T-helper 2 cell treated with Interferon-gamma antibody and Interleukin-4, amounts not matched to agents 5 μg/mL and 100 μg/mL, for 36 hours (primary cell): ENCODE measurements around the gene PTPN14.

Experiments
- DNase-seq: peaks from one replicate; pipeline ENCODE4 v3.0.0; 2021; ENCODE audit warnings: low spot score
- H3K27ac Mint-ChIP-seq: one replicate; pipeline ENCODE4 v1.8.0; 2021; ENCODE audit warnings: mild to moderate bottlenecking, mixed read lengths
- H3K27me3 Mint-ChIP-seq: one replicate; pipeline ENCODE4 v1.8.0; 2021; ENCODE audit warnings: low read depth, mixed read lengths
- H3K36me3 Mint-ChIP-seq: one replicate; pipeline ENCODE4 v1.8.0; 2021; ENCODE audit warnings: low read depth, mixed read lengths
- H3K4me1 Mint-ChIP-seq: one replicate; pipeline ENCODE4 v1.8.0; 2021; ENCODE audit warnings: low read depth, mixed read lengths
- H3K4me3 Mint-ChIP-seq: one replicate; pipeline ENCODE4 v1.8.0; 2022; ENCODE audit warnings: mild to moderate bottlenecking, moderate library complexity, mixed read lengths
- H3K9me3 Mint-ChIP-seq: one replicate; pipeline ENCODE4 v1.8.0; 2021; ENCODE audit warnings: mixed read lengths

PTPN14 gene

GRCh38 chr1:214462882-214463281, 88.5 kb downstream of the PTPN14 start:
- Mint-ChIP-seq H3K9me3 (no peaks in the 10 kb centered on the region), H3K4me3 (no peak overlapping the region), H3K4me1 (peaks cover 22% of the 10 kb centered on the region), H3K36me3 (peaks cover 13% of the 10 kb centered on the region), H3K27me3 (no peaks in the 10 kb centered on the region), H3K27ac (no peak overlapping the region)
- no peak for DNase-seq

- H3K27ac Mint-ChIP-seq: no peak overlapping the region
- H3K4me1 Mint-ChIP-seq: peaks cover 26% of the 10 kb centered on the region
- no peak overlapping the region for H3K4me3 Mint-ChIP-seq
- no peak for DNase-seq
- H3K27me3 Mint-ChIP-seq: no peaks in the 10 kb centered on the region
- peaks cover 11% of the 10 kb centered on the region for H3K36me3 Mint-ChIP-seq
- H3K9me3 Mint-ChIP-seq: no peaks in the 10 kb centered on the region
Observed at GRCh38 chr1:214461305-214461704, 90.1 kb downstream of the PTPN14 start.

- no peaks in the 10 kb centered on the region for H3K9me3 Mint-ChIP-seq
- peaks cover 11% of the 10 kb centered on the region for H3K36me3 Mint-ChIP-seq
- H3K27me3 Mint-ChIP-seq: no peaks in the 10 kb centered on the region
- no peak overlapping the region for H3K27ac Mint-ChIP-seq
- H3K4me1 Mint-ChIP-seq: peaks cover 35% of the 10 kb centered on the region
- no peak for DNase-seq
- H3K4me3 Mint-ChIP-seq: no peak overlapping the region
Observed at GRCh38 chr1:214460304-214460916, 91.0 kb downstream of the PTPN14 start.

GRCh38 chr1:214459895-214460294, 91.5 kb downstream of the PTPN14 start:
- H3K36me3 Mint-ChIP-seq: peaks cover 10% of the 10 kb centered on the region
- no peak overlapping the region for H3K27ac Mint-ChIP-seq
- peaks cover 40% of the 10 kb centered on the region for H3K4me1 Mint-ChIP-seq
- no peaks in the 10 kb centered on the region for H3K9me3 Mint-ChIP-seq
- DNase-seq: no peak
- H3K4me3 Mint-ChIP-seq: no peak overlapping the region
- no peaks in the 10 kb centered on the region for H3K27me3 Mint-ChIP-seq

- DNase-seq: no peak
- peaks cover 48% of the 10 kb centered on the region for H3K4me1 Mint-ChIP-seq
- H3K36me3 Mint-ChIP-seq: peaks cover 6% of the 10 kb centered on the region
- H3K4me3 Mint-ChIP-seq: no peak overlapping the region
- H3K9me3 Mint-ChIP-seq: no peaks in the 10 kb centered on the region
- H3K27ac Mint-ChIP-seq: no peak overlapping the region
- no peaks in the 10 kb centered on the region for H3K27me3 Mint-ChIP-seq
Observed at GRCh38 chr1:214458541-214458940, 92.9 kb downstream of the PTPN14 start.

- Mint-ChIP-seq H3K9me3 (no peaks in the 10 kb centered on the region), H3K36me3 (peaks cover 2% of the 10 kb centered on the region), H3K27me3 (no peaks in the 10 kb centered on the region), H3K4me1 (peaks cover 68% of the 10 kb centered on the region), H3K27ac (peak overlapping the region; percentile 66), H3K4me3 (peak overlapping the region; percentile 34)
- DNase-seq: no peak
Observed at GRCh38 chr1:214455971-214456867, 95.2 kb downstream of the PTPN14 start.

GRCh38 chr1:214455479-214455878, 95.9 kb downstream of the PTPN14 start:
- DNase-seq: no peak
- H3K27me3 Mint-ChIP-seq: no peaks in the 10 kb centered on the region
- peak overlapping the region; percentile 13 for H3K4me3 Mint-ChIP-seq
- H3K4me1 Mint-ChIP-seq: peaks cover 72% of the 10 kb centered on the region
- H3K27ac Mint-ChIP-seq: peak overlapping the region; percentile 66
- H3K9me3 Mint-ChIP-seq: no peaks in the 10 kb centered on the region
- H3K36me3 Mint-ChIP-seq: peaks cover 5% of the 10 kb centered on the region

- H3K36me3 Mint-ChIP-seq: peaks cover 5% of the 10 kb centered on the region
- peak overlapping the region; percentile 13 for H3K4me3 Mint-ChIP-seq
- H3K4me1 Mint-ChIP-seq: peaks cover 73% of the 10 kb centered on the region
- no peak for DNase-seq
- no peaks in the 10 kb centered on the region for H3K27me3 Mint-ChIP-seq
- H3K27ac Mint-ChIP-seq: peak overlapping the region; percentile 66
- H3K9me3 Mint-ChIP-seq: no peaks in the 10 kb centered on the region
Observed at GRCh38 chr1:214454569-214455396, 96.6 kb downstream of the PTPN14 start.

GRCh38 chr1:214453109-214453722, 98.2 kb downstream of the PTPN14 start:
- no peak for DNase-seq
- Mint-ChIP-seq H3K36me3 (peaks cover 13% of the 10 kb centered on the region), H3K27me3 (no peaks in the 10 kb centered on the region), H3K27ac (peak overlapping the region; percentile 64), H3K4me3 (no peak overlapping the region), H3K4me1 (peaks cover 69% of the 10 kb centered on the region), H3K9me3 (peaks cover 4% of the 10 kb centered on the region)

GRCh38 chr1:214452152-214452784, 99.1 kb downstream of the PTPN14 start:
- no peak for DNase-seq
- Mint-ChIP-seq H3K36me3 (peaks cover 16% of the 10 kb centered on the region), H3K27me3 (no peaks in the 10 kb centered on the region), H3K27ac (peak overlapping the region; percentile 64), H3K4me1 (peaks cover 70% of the 10 kb centered on the region), H3K9me3 (peaks cover 4% of the 10 kb centered on the region), H3K4me3 (peak overlapping the region; percentile 42)

- Mint-ChIP-seq H3K9me3 (peaks cover 4% of the 10 kb centered on the region), H3K27ac (peak overlapping the region; percentile 64), H3K36me3 (peaks cover 18% of the 10 kb centered on the region), H3K4me1 (peaks cover 71% of the 10 kb centered on the region), H3K4me3 (peak overlapping the region; percentile 42), H3K27me3 (no peaks in the 10 kb centered on the region)
- peak; percentile 86 for DNase-seq
Observed at GRCh38 chr1:214451596-214451995, 99.8 kb downstream of the PTPN14 start.

- H3K4me3 Mint-ChIP-seq: no peak overlapping the region
Observed at GRCh38 chr1:214449371-214449770, 102.0 kb downstream of the PTPN14 start.

GRCh38 chr1:214448536-214448935, 102.9 kb downstream of the PTPN14 start:
- no peak overlapping the region for H3K4me3 Mint-ChIP-seq
- H3K27me3 Mint-ChIP-seq: no peaks in the 10 kb centered on the region
- H3K36me3 Mint-ChIP-seq: peaks cover 18% of the 10 kb centered on the region
- peaks cover 73% of the 10 kb centered on the region for H3K4me1 Mint-ChIP-seq
- peaks cover 4% of the 10 kb centered on the region for H3K9me3 Mint-ChIP-seq
- DNase-seq: no peak
- H3K27ac Mint-ChIP-seq: peak overlapping the region; percentile 22

More at GRCh38 chr1:214449371-214449770, 102.0 kb downstream of the PTPN14 start:
- H3K4me1 Mint-ChIP-seq: peaks cover 70% of the 10 kb centered on the region
- no peak for DNase-seq
- H3K9me3 Mint-ChIP-seq: peaks cover 4% of the 10 kb centered on the region
- no peak overlapping the region for H3K27ac Mint-ChIP-seq
- H3K27me3 Mint-ChIP-seq: no peaks in the 10 kb centered on the region
- peaks cover 18% of the 10 kb centered on the region for H3K36me3 Mint-ChIP-seq
